BLaER1 treated with 17β-estradiol and CSF1 and Interleukin-3, amounts not matched to agents 10 nM and 100 nM (cell line): ENCODE measurements around the gene FCHSD2.
A peak's percentile ranks its signal among the peaks of the same experiment; 100 is the strongest.

Experiments
- H3K27ac ChIP-seq, 11 experiments: shearing (Covaris generic); formaldehyde crosslinking; 2 replicates each; pipeline ENCODE4 v1.8.1; 2022
- H3K27me3 ChIP-seq, 11 experiments: shearing (Covaris generic); formaldehyde crosslinking; 2 replicates each; pipeline ENCODE4 v1.8.1; 2022
- H3K36me3 ChIP-seq, 11 experiments: shearing (Covaris generic); formaldehyde crosslinking; 2 replicates each; pipeline ENCODE4 v1.8.1; 2022
- H3K4me1 ChIP-seq, 10 experiments: shearing (Covaris generic); formaldehyde crosslinking; 2 replicates each; pipeline ENCODE4 v1.8.1; 2022
- H3K4me2 ChIP-seq, 11 experiments: shearing (Covaris generic); formaldehyde crosslinking; 2 replicates each; pipeline ENCODE4 v1.8.1; 2022
- H3K4me3 ChIP-seq, 10 experiments: shearing (Covaris generic); formaldehyde crosslinking; 2 replicates each; pipeline ENCODE4 v1.8.1; 2022
- H3K9ac ChIP-seq, 11 experiments: shearing (Covaris generic); formaldehyde crosslinking; 2 replicates each; pipeline ENCODE4 v1.8.1; 2022
- H3K9me3 ChIP-seq, 11 experiments: shearing (Covaris generic); formaldehyde crosslinking; replicated peaks in 1 of 11; 2 replicates each; pipeline ENCODE4 v1.8.1; 2022
- H4K20me1 ChIP-seq, 11 experiments: shearing (Covaris generic); formaldehyde crosslinking; 2 replicates each; pipeline ENCODE4 v1.8.1; 2022
- Cebpa-rat ChIP-seq, 11 experiments: shearing (Covaris generic); IDR thresholded peaks; 2 replicates each; pipeline ENCODE4 v1.8.1; 2022

FCHSD2 gene

GRCh38 chr11:72826191-72826941 lies 315.8 kb downstream of the FCHSD2 start:
- Histone ChIP-seq H3K4me1 (peaks cover 38 to 95% (median 71%) of the 10 kb centered on the region in 10 experiments), H3K36me3 (peaks cover 29 to 94% (median 57%) of the 10 kb centered on the region in 11 experiments), H3K4me3 (no peak overlapping the region), H3K9me3 (no peaks in the 10 kb centered on the region), H3K27ac (peak overlapping the region in 9 of 11 experiments; percentile 45 to 79 (median 67); a peak in 17 of 22 replicates), H3K9ac (peak overlapping the region in 1 of 11 experiments; percentile 47; a peak in 2 of 22 replicates), H3K4me2 (peak overlapping the region in 6 of 11 experiments; percentile 3 to 75 (median 62); a peak in 9 of 22 replicates), H3K27me3 (no peaks in the 10 kb centered on the region), H4K20me1 (peaks cover 0 to 97% (median 11%) of the 10 kb centered on the region in 11 experiments; a peak in 13 of 22 replicates)
- TF ChIP-seq Cebpa-rat (IDR thresholded peaks at IDR 0.05) = no peak

GRCh38 chr11:72825661-72826060 lies 316.5 kb downstream of the FCHSD2 start:
- peaks cover 45 to 98% (median 78%) of the 10 kb centered on the region in 10 experiments for H3K4me1 ChIP-seq
- peaks cover 26 to 94% (median 58%) of the 10 kb centered on the region in 11 experiments for H3K36me3 ChIP-seq
- H3K4me2 ChIP-seq = peak overlapping the region in 4 of 11 experiments; percentile 95 to 99 (median 97); a peak in 3 of 22 replicates
- TF ChIP-seq Cebpa-rat (IDR thresholded peaks at IDR 0.05) = no peak
- no peaks in the 10 kb centered on the region for H3K9me3 ChIP-seq
- peaks cover 0 to 97% (median 11%) of the 10 kb centered on the region in 11 experiments; a peak in 13 of 22 replicates for H4K20me1 ChIP-seq
- H3K4me3 ChIP-seq = no peak overlapping the region
- no peak overlapping the region for H3K9ac ChIP-seq
- no peaks in the 10 kb centered on the region for H3K27me3 ChIP-seq
- peak overlapping the region in 8 of 11 experiments; percentile 15 to 79 (median 60); a peak in 10 of 22 replicates for H3K27ac ChIP-seq

GRCh38 chr11:72824811-72825505 lies 317.2 kb downstream of the FCHSD2 start:
- H3K27ac ChIP-seq = peak overlapping the region in 9 of 11 experiments; percentile 30 to 79 (median 67); a peak in 16 of 22 replicates
- H3K9me3 ChIP-seq = no peaks in the 10 kb centered on the region
- H3K4me2 ChIP-seq = peak overlapping the region; percentile 21 to 99 (median 91); a peak in 21 of 22 replicates
- peak overlapping the region in 2 of 10 experiments; percentile 13 to 14; a peak in 1 of 20 replicates for H3K4me3 ChIP-seq
- H3K36me3 ChIP-seq = peaks cover 28 to 94% (median 58%) of the 10 kb centered on the region in 11 experiments
- peak overlapping the region in 9 of 11 experiments; percentile 15 to 66 (median 40); a peak in 12 of 22 replicates for H3K9ac ChIP-seq
- TF ChIP-seq Cebpa-rat (IDR thresholded peaks at IDR 0.05) = no peak
- H3K27me3 ChIP-seq = no peaks in the 10 kb centered on the region
- peaks cover 49 to 100% (median 85%) of the 10 kb centered on the region in 10 experiments for H3K4me1 ChIP-seq
- H4K20me1 ChIP-seq = peaks cover 0 to 97% (median 11%) of the 10 kb centered on the region in 11 experiments; a peak in 13 of 22 replicates

GRCh38 chr11:72824020-72824419 lies 318.1 kb downstream of the FCHSD2 start:
- peaks cover 0 to 92% (median 11%) of the 10 kb centered on the region in 11 experiments; a peak in 12 of 22 replicates for H4K20me1 ChIP-seq
- peaks cover 49 to 100% (median 89%) of the 10 kb centered on the region in 10 experiments for H3K4me1 ChIP-seq
- peak overlapping the region in 9 of 11 experiments; percentile 30 to 79 (median 61); a peak in 17 of 22 replicates for H3K27ac ChIP-seq
- no peaks in the 10 kb centered on the region for H3K27me3 ChIP-seq
- H3K9me3 ChIP-seq = no peaks in the 10 kb centered on the region
- peak overlapping the region in 10 of 11 experiments; percentile 81 to 99 (median 92); a peak in 20 of 22 replicates for H3K4me2 ChIP-seq
- TF ChIP-seq Cebpa-rat (IDR thresholded peaks at IDR 0.05) = no peak
- peaks cover 28 to 94% (median 58%) of the 10 kb centered on the region in 11 experiments for H3K36me3 ChIP-seq
- peak overlapping the region in 10 of 11 experiments; percentile 15 to 66 (median 39); a peak in 17 of 22 replicates for H3K9ac ChIP-seq
- peak overlapping the region in 2 of 10 experiments; percentile 13 to 14; a peak in 2 of 20 replicates for H3K4me3 ChIP-seq

GRCh38 chr11:72823105-72823804 lies 318.9 kb downstream of the FCHSD2 start:
- H3K27ac ChIP-seq = peak overlapping the region in 9 of 11 experiments; percentile 11 to 79 (median 68); a peak in 16 of 22 replicates
- H3K27me3 ChIP-seq = no peaks in the 10 kb centered on the region
- peaks cover 49 to 100% (median 91%) of the 10 kb centered on the region in 10 experiments for H3K4me1 ChIP-seq
- H3K36me3 ChIP-seq = peaks cover 28 to 94% (median 58%) of the 10 kb centered on the region in 11 experiments
- H3K4me3 ChIP-seq = peak overlapping the region in 5 of 10 experiments; percentile 38 to 62 (median 47); a peak in 5 of 20 replicates
- peak overlapping the region in 8 of 11 experiments; percentile 50 to 81 (median 68); a peak in 14 of 22 replicates for H3K9ac ChIP-seq
- H3K4me2 ChIP-seq = peak overlapping the region; percentile 81 to 99 (median 92)
- peaks cover 0 to 92% (median 11%) of the 10 kb centered on the region in 11 experiments; a peak in 12 of 22 replicates for H4K20me1 ChIP-seq
- TF ChIP-seq Cebpa-rat (IDR thresholded peaks at IDR 0.05) = no peak
- no peaks in the 10 kb centered on the region for H3K9me3 ChIP-seq

- Histone ChIP-seq H3K4me2 (peak overlapping the region; percentile 81 to 99 (median 92)), H3K4me3 (peak overlapping the region; percentile 35 to 62 (median 48); a peak in 19 of 20 replicates), H3K4me1 (peaks cover 52 to 100% (median 91%) of the 10 kb centered on the region in 10 experiments), H3K9ac (peak overlapping the region; percentile 36 to 81 (median 67); a peak in 20 of 22 replicates), H3K27me3 (no peaks in the 10 kb centered on the region), H4K20me1 (peaks cover 0 to 91% (median 11%) of the 10 kb centered on the region in 11 experiments; a peak in 12 of 22 replicates), H3K9me3 (no peaks in the 10 kb centered on the region), H3K27ac (peak overlapping the region in 9 of 11 experiments; percentile 44 to 82 (median 72); a peak in 17 of 22 replicates), H3K36me3 (peaks cover 37 to 95% (median 65%) of the 10 kb centered on the region in 11 experiments)
- no peak for TF ChIP-seq Cebpa-rat (IDR thresholded peaks at IDR 0.05)
These were observed 320.0 kb downstream of the FCHSD2 start for GRCh38 chr11:72821920-72822799.
